Measurements from ENCODE around the gene SKIC2. TPM values are rescaled to one million over a fixed set of nuclear protein-coding genes. Genes with fewer than 3 reads are reported as not detected.

Gene SKIC2
- total RNA-seq, 4 donors from 2014 or later = 52.8 to 173 (median 71.3) TPM

- Histone ChIP-seq H3K36me3 (peaks cover 0 to 36% (median 9%) of the 10 kb centered on the region in 4 donors), H3K4me3 (no peak overlapping the region), H3K4me1 (peaks cover 11 to 23% (median 19%) of the 10 kb centered on the region in 4 donors), H3K27me3 (no peaks in the 10 kb centered on the region), H3K9me3 (no peaks in the 10 kb centered on the region), H3K27ac (no peak overlapping the region)
- TF ChIP-seq POLR2A (IDR thresholded peaks at IDR 0.05) = no peak
- TF ChIP-seq POLR2AphosphoS5 (IDR thresholded peaks at IDR 0.05) = no peak
- TF ChIP-seq, protein P1, sequence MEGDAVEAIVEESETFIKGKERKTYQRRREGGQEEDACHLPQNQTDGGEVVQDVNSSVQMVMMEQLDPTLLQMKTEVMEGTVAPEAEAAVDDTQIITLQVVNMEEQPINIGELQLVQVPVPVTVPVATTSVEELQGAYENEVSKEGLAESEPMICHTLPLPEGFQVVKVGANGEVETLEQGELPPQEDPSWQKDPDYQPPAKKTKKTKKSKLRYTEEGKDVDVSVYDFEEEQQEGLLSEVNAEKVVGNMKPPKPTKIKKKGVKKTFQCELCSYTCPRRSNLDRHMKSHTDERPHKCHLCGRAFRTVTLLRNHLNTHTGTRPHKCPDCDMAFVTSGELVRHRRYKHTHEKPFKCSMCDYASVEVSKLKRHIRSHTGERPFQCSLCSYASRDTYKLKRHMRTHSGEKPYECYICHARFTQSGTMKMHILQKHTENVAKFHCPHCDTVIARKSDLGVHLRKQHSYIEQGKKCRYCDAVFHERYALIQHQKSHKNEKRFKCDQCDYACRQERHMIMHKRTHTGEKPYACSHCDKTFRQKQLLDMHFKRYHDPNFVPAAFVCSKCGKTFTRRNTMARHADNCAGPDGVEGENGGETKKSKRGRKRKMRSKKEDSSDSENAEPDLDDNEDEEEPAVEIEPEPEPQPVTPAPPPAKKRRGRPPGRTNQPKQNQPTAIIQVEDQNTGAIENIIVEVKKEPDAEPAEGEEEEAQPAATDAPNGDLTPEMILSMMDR (IDR thresholded peaks at IDR 0.05) = no peak
- in situ Hi-C loops (cut with MboI; ENCODE audit: low pct_ligation_motif_present in 1 of 4, low pct_unique_long_range_greater_than_20kb in 1 of 4, low sequenced_read_pairs in 3 of 4) = loop anchor here in 2 of 4 donors (25.0 kb wide), 1 partner anchor 101 kb away; no protein-coding TSS in a partner anchor
- intact Hi-C loops (cut with DNase I; ENCODE audit: low total_unique reads) = no loop called here
- WGBS, 2 donors (ENCODE audit: low coverage in 1 of 2) = 80 to 96% methylated on average over 1 to 12 of the region's 12 CpGs
- no peak for DNase-seq
Measured at GRCh38 chr6:31961616-31962015, 2.6 kb downstream of the SKIC2 start.

DNA sequence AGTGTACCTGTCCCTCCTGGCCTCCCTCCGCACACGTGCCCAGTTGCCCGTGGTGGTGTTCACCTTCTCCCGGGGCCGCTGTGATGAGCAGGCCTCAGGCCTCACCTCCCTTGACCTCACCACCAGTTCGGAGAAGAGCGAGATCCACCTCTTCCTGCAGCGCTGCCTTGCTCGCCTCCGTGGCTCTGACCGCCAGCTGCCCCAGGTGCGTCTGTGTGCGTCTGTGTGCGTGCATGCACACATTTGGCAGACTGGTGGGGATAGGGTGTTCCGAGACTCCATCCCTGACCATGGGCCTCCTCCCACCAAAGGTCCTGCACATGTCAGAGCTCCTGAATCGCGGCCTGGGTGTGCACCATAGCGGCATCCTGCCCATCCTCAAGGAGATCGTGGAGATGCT is 4.9 kb downstream of the SKIC2 start:
- TF ChIP-seq EP300 (IDR thresholded peaks at IDR 0.05; ENCODE audit: low read depth) (no peak), POLR2A (IDR thresholded peaks at IDR 0.05) (no peak), POLR2AphosphoS5 (IDR thresholded peaks at IDR 0.05) (no peak)
- TF ChIP-seq, protein P1 (IDR thresholded peaks at IDR 0.05) = no peak
- intact Hi-C loops (cut with DNase I; ENCODE audit: low total_unique reads) (no loop called here), in situ Hi-C loops (cut with MboI; ENCODE audit: low pct_ligation_motif_present in 1 of 4, low pct_unique_long_range_greater_than_20kb in 1 of 4, low sequenced_read_pairs in 3 of 4) (loop anchor here in 2 of 4 donors (25.0 kb wide), 1 partner anchor 98 kb away; no protein-coding TSS in a partner anchor)
- WGBS, 2 donors (ENCODE audit: low coverage in 1 of 2) = 92% methylated on average over 19 of the region's 19 CpGs; no CpG with 5 or more reads in 1 of the 2 donors
- no peaks in the 10 kb centered on the region for H3K27me3 ChIP-seq
- DNase-seq = no peak
- H3K4me1 ChIP-seq = peaks cover 5 to 12% (median 10%) of the 10 kb centered on the region in 4 donors
- no peak overlapping the region for H3K4me3 ChIP-seq
- H3K36me3 ChIP-seq = peaks cover 0 to 54% (median 14%) of the 10 kb centered on the region in 4 donors
- no peak overlapping the region for H3K27ac ChIP-seq
- no peaks in the 10 kb centered on the region for H3K9me3 ChIP-seq

DNA sequence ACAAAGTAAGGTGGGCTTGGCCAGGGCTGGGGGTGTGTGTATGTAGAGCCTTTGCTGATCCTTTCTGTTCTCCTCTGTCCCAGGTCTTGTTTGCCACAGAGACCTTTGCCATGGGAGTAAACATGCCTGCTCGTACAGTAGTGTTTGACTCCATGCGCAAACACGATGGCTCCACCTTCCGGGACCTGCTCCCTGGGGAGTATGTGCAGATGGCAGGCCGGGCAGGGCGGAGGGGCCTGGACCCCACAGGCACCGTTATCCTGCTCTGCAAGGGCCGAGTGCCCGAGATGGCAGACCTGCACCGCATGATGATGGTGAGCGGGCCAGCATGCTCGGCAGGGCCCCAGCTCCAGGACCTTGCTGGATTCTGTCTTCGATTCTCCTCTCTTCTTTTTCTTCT is 6.7 kb downstream of the SKIC2 start:
- H3K36me3 ChIP-seq = peaks cover 0 to 54% (median 18%) of the 10 kb centered on the region in 4 donors
- H3K4me1 ChIP-seq = peaks cover 3 to 5% (median 5%) of the 10 kb centered on the region in 4 donors
- 93% methylated on average over 12 of the region's 13 CpGs; no CpG with 5 or more reads in 1 of the 2 donors for WGBS, 2 donors (ENCODE audit: low coverage in 1 of 2)
- TF ChIP-seq EP300 (IDR thresholded peaks at IDR 0.05; ENCODE audit: low read depth) = no peak
- no peak for TF ChIP-seq POLR2A (IDR thresholded peaks at IDR 0.05)
- TF ChIP-seq, protein P1 (IDR thresholded peaks at IDR 0.05) = no peak
- TF ChIP-seq POLR2AphosphoS5 (IDR thresholded peaks at IDR 0.05) = no peak
- no peak overlapping the region for H3K4me3 ChIP-seq
- H3K9me3 ChIP-seq = no peaks in the 10 kb centered on the region
- no peak overlapping the region for H3K27ac ChIP-seq
- in situ Hi-C loops (cut with MboI; ENCODE audit: low pct_ligation_motif_present in 1 of 4, low pct_unique_long_range_greater_than_20kb in 1 of 4, low sequenced_read_pairs in 3 of 4) = loop anchor here in 2 of 4 donors (25.0 kb wide), 1 partner anchor 97 kb away; no protein-coding TSS in a partner anchor
- intact Hi-C loops (cut with DNase I; ENCODE audit: low total_unique reads) = no loop called here
- DNase-seq = no peak
- no peaks in the 10 kb centered on the region for H3K27me3 ChIP-seq

DNA sequence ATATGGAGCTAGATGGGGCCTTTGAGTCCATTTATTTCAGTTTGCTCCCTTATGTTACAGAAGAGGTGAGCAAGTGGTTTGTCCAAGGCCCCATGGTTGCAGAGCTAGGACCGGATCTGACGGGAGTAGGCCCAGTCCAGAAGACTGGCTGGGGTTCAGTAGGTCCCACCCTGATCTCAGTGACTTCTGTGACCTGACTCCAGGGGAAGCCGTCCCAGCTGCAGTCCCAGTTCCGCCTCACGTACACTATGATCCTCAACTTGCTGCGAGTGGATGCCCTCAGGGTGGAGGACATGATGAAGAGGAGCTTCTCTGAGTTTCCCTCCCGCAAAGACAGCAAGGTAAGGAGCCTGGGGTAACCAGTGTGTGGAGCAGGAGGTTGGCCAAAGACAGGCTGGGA is 7.5 kb downstream of the SKIC2 start:
- DNase-seq = no peak
- Histone ChIP-seq H3K27ac (no peak overlapping the region), H3K4me3 (no peak overlapping the region), H3K36me3 (peaks cover 0 to 54% (median 18%) of the 10 kb centered on the region in 4 donors), H3K27me3 (no peaks in the 10 kb centered on the region), H3K4me1 (peaks cover 11 to 13% (median 13%) of the 10 kb centered on the region in 4 donors), H3K9me3 (no peaks in the 10 kb centered on the region)
- in situ Hi-C loops (cut with MboI; ENCODE audit: low pct_ligation_motif_present in 1 of 4, low pct_unique_long_range_greater_than_20kb in 1 of 4, low sequenced_read_pairs in 3 of 4) = loop anchor here in 2 of 4 donors (25.0 kb wide), 1 partner anchor 96 kb away; no protein-coding TSS in a partner anchor
- TF ChIP-seq EP300 (IDR thresholded peaks at IDR 0.05; ENCODE audit: low read depth) = no peak
- TF ChIP-seq, protein P1 (IDR thresholded peaks at IDR 0.05) = no peak
- TF ChIP-seq POLR2AphosphoS5 (IDR thresholded peaks at IDR 0.05) = no peak
- TF ChIP-seq POLR2A (IDR thresholded peaks at IDR 0.05) = no peak
- WGBS, 2 donors (ENCODE audit: low coverage in 1 of 2) = 94% methylated on average over 7 of the region's 7 CpGs; no CpG with 5 or more reads in 1 of the 2 donors
- intact Hi-C loops (cut with DNase I; ENCODE audit: low total_unique reads) = no loop called here

All from transverse colon (tissue), 4 donors.